Body of pancreas (tissue), 4 donors: ENCODE results near the gene IRF7. TPM values are rescaled to one million over a fixed set of nuclear protein-coding genes. Genes with fewer than 3 reads are reported as not detected.
"Not testable (repeated sequence)": the region's sequence is repeated elsewhere in the genome, so short reads cannot be mapped to it uniquely, and the experiment has no call there.

Experiments
- ATAC-seq: fragments of 150-250 bp; one replicate; pipeline ENCODE4 v1.9.1; 2016
- DNase-seq, 4 donors: peaks; one replicate each; pipeline ENCODE4 v3.0.0-alpha.2; 2019
- H3K27ac ChIP-seq, 4 donors: fragments of 200-600 bp; sonication (generic); 1 replicate in 3 of 4; 2 replicates in 1 of 4; pipeline versions ENCODE4 v1.5.1 to v1.6.1; 2016 to 2019; ENCODE audit warnings: mild to moderate bottlenecking in 1 of 4, mixed read lengths in 1 of 4, moderate library complexity in 1 of 4
- H3K27me3 ChIP-seq, 2 donors: fragments of 200-600 bp; sonication (generic); one replicate each; pipeline ENCODE4 v1.6.0; 2016; ENCODE audit warnings: mild to moderate bottlenecking in 1 of 2
- H3K36me3 ChIP-seq, 2 donors: fragments of 200-600 bp; sonication (generic); replicated peaks in 1 of 2; 2 replicates each; pipeline ENCODE4 v1.5.1; 2016; ENCODE audit warnings: low read depth in 2 of 2; ENCODE audit not compliant: insufficient read depth in 1 of 2
- H3K4me1 ChIP-seq: fragments of 200-600 bp; sonication (generic); one replicate; pipeline ENCODE4 v1.6.0; 2016
- H3K4me3 ChIP-seq, 2 donors: fragments of 200-600 bp; sonication (generic); 1 replicate in 1 of 2; 2 replicates in 1 of 2; pipeline ENCODE4 v1.5.1; 2016 to 2019
- H3K9me3 ChIP-seq, 3 donors: fragments of 200-600 bp; sonication (generic); 1 replicate in 2 of 3; 2 replicates in 1 of 3; pipeline ENCODE4 v1.5.1; 2016
- CTCF ChIP-seq, 7 experiments: fragments of 450-650 bp in 4 of 7; fragments of 200-600 bp in 3 of 7; sonication (generic) in 3 of 7; IDR thresholded peaks; one replicate each; pipeline ENCODE4 v1.5.1; 2016 to 2019; ENCODE audit warnings: antibody characterized with exemption in 7 of 7
- POLR2A ChIP-seq, 3 donors: fragments of 450-650 bp; IDR thresholded peaks; one replicate each; pipeline ENCODE4 v1.6.1; 2016; ENCODE audit warnings: antibody characterized with exemption in 3 of 3, mild to moderate bottlenecking in 2 of 3
- WGBS, 2 donors: methylation state at CpG; one replicate each; pipeline ENCODE4 v1.1.5; 2017; 5-methylcytosine and 5-hydroxymethylcytosine counted together
- intact Hi-C: fragments of 100-400 bp; cut with DNase I; formaldehyde crosslinking; loops from one replicate; pipeline ENCODE4 v1.15.1; 2023
- total RNA-seq, 2 donors: library from RNA; depleted of rRNA; stranded (reverse); fragments of >200 nt; gene quantifications; one replicate each; pipeline ENCODE4 v1.1.0, GENCODE V29; 2016

IRF7 gene
- total RNA-seq, 2 donors from 2014 or later, result 10.4 to 10.9 TPM

- H3K4me3 ChIP-seq, result no peak overlapping the region
- no peaks in the 10 kb centered on the region for H3K27me3 ChIP-seq
- DNase-seq (peak in 3 of 4 donors; percentile 44 to 53 (median 48)), ATAC-seq (peak; percentile 81)
- peaks cover 0 to 5% of the 10 kb centered on the region in 2 donors for H3K36me3 ChIP-seq
- H3K4me1 ChIP-seq, result peaks cover 10% of the 10 kb centered on the region
- peak overlapping the region in 1 of 4 donors; percentile 28 for H3K27ac ChIP-seq
- 32 to 41% methylated on average over 14 to 30 of the region's 30 CpGs for WGBS, 2 donors
- no peaks in the 10 kb centered on the region for H3K9me3 ChIP-seq
- TF ChIP-seq CTCF (IDR thresholded peaks at IDR 0.05), result no peak
- no peak for TF ChIP-seq POLR2A (IDR thresholded peaks at IDR 0.05)
- intact Hi-C loops, result loop anchor here (5.0 kb wide), 1 partner anchor 67 kb away; no protein-coding TSS in a partner anchor
These were observed 39.4 kb upstream of the IRF7 start for GRCh38 chr11:655036-655726.

- H3K27ac ChIP-seq, H3K4me3 ChIP-seq, H3K36me3 ChIP-seq, ATAC-seq, intact Hi-C loops, DNase-seq, H3K27me3 ChIP-seq, H3K9me3 ChIP-seq: not testable (repeated sequence)
- peaks cover 10% of the 10 kb centered on the region for H3K4me1 ChIP-seq
- 94 to 97% methylated on average over 6 to 12 of the region's 12 CpGs for WGBS, 2 donors
These were observed 38.7 kb upstream of the IRF7 start for GRCh38 chr11:654444-654843.

- Histone ChIP-seq H3K4me1 (peaks cover 10% of the 10 kb centered on the region), H3K9me3 (no peaks in the 10 kb centered on the region), H3K36me3 (peaks cover 0 to 5% of the 10 kb centered on the region in 2 donors), H3K4me3 (no peak overlapping the region), H3K27ac (no peak overlapping the region), H3K27me3 (no peaks in the 10 kb centered on the region)
- intact Hi-C loops, result no loop called here
- no peak for TF ChIP-seq CTCF (IDR thresholded peaks at IDR 0.05)
- TF ChIP-seq POLR2A (IDR thresholded peaks at IDR 0.05), result no peak
- no peak for DNase-seq
- no peak for ATAC-seq
- 86 to 93% methylated on average over 6 to 14 of the region's 15 CpGs for WGBS, 2 donors
These were observed 38.1 kb upstream of the IRF7 start for GRCh38 chr11:653837-654236.

- ATAC-seq, H3K27ac ChIP-seq, DNase-seq, H3K9me3 ChIP-seq, intact Hi-C loops, H3K4me3 ChIP-seq, H3K36me3 ChIP-seq, H3K27me3 ChIP-seq: not testable (repeated sequence)
- WGBS, 2 donors, result 86 to 93% methylated on average over 14 of the region's 14 CpGs
- H3K4me1 ChIP-seq, result peaks cover 10% of the 10 kb centered on the region
These were observed 37.4 kb upstream of the IRF7 start for GRCh38 chr11:653136-653535.

GRCh38 chr11:650482-650881 is 34.7 kb upstream of the IRF7 start:
- no peak for TF ChIP-seq POLR2A (IDR thresholded peaks at IDR 0.05)
- peaks cover 9% of the 10 kb centered on the region for H3K4me1 ChIP-seq
- intact Hi-C loops, result no loop called here
- no peak for ATAC-seq
- WGBS, 2 donors, result 97% methylated on average over 10 of the region's 10 CpGs
- no peak overlapping the region for H3K4me3 ChIP-seq
- H3K36me3 ChIP-seq, result peaks cover 0 to 2% of the 10 kb centered on the region in 2 donors
- no peaks in the 10 kb centered on the region for H3K27me3 ChIP-seq
- no peak for DNase-seq
- H3K9me3 ChIP-seq, result no peaks in the 10 kb centered on the region
- no peak overlapping the region for H3K27ac ChIP-seq

GRCh38 chr11:647672-648158 is 32.0 kb upstream of the IRF7 start:
- H3K4me1 ChIP-seq, H3K36me3 ChIP-seq, ATAC-seq, DNase-seq, intact Hi-C loops, H3K27ac ChIP-seq, H3K27me3 ChIP-seq, H3K9me3 ChIP-seq, H3K4me3 ChIP-seq: not testable (repeated sequence)
- WGBS, 2 donors, result 51 to 69% methylated on average over 7 to 12 of the region's 14 CpGs
